GM21447 (cell line): ENCODE measurements around the gene MTM1.

Experiments
- ATAC-seq: cut with Tn5 transposase; IDR thresholded peaks from one replicate; pipeline ENCODE4 v1.9.1; 2021; ENCODE audit not compliant: unreplicated experiment

MTM1 gene

DNA sequence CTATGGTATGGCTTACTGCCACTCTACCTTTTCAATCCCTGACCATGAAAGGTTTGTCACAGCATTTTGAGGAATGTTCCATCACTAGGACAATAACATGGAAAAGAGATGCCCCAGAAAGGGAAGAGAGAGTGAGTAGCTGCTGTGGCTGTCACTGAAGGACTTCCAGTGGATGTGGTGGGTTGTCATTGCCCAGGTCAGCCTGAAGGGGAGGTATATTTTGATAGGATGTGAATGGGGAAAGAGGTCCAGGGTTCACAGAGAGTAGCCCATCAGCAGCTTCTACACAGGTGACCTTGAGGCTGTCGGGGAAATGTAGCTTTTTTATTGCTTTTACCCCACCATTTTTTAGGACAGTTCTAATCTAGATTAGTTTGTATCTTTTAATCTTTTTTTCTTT is 30.8 kb downstream of the MTM1 start:
- ATAC-seq, result no peak

DNA sequence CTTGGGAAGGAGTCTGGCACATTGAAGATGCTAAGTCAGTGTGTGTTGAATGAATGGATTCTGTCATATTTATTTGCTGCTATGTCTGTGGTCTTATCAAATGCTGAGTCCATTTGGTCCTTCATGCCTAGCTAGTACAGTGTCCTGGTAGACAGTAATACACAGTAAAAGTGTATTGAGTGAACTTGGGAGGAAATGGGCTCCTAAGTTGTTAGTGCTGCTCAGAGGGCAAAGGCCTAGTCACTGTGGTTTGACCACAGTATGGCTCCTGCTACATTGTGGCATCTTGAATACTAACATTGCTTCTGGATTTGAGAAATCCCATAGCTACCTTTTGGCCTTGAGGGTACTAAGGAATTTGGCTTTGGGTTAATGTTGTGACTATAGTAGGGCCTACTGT is 33.9 kb downstream of the MTM1 start:
- ATAC-seq, result no peak

DNA sequence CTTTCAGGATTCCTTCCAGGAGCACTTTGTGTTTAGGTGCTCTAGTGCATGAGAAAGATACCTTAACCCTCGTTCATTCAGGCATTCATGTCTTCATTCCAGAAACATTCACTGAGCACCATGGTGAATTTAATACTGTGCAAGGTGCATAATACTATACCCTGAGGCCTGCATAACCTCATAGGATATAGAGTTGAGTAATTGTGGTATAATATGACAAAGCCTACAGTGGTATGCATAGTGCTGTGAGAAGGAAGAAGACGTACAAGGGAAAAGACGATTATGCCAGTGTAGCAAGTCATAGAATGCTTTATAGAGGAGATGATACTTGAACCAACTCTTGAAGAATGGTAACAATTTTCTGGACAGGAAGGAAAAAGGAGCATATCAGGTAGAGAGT is 34.3 kb downstream of the MTM1 start:
- no peak for ATAC-seq

DNA sequence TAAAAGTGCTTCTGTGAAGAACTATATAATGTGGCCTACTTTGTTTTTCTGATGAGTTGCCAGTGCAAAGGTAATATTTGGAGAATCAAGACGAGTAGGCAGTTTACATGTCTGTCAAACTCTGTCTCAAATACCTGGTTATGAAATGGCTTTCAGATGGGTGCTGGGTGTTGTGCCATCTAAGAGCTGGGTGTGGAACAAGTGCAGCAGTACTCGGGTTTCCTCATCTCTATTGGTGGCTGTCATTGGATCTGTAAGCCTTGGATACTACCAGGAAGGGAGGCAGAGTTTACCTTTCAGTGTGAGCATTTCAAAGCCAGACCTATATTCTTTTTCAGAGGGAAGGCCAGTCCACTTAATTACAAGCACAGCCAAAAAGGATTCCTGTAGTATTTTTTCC is 37.2 kb downstream of the MTM1 start:
- no peak for ATAC-seq

DNA sequence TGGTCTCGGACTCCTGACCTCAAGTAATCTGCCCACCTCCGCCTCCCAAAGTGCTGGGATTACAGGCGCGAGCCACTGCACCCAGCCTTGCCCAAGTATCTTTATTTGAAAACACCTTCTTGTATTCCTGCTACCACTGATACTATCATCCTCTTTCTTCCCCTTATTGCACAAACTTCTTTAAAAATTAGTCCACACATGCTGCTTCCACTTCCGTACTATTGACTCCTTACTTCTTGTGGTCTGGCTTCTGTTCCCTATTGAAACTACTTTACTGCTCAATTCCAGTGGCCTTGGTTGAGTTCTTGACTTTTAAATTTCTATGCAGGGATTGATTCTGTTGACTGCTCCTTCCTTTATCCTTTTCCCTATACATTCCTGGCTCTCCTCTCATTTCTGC is 38.8 kb downstream of the MTM1 start:
- ATAC-seq, result no peak

DNA sequence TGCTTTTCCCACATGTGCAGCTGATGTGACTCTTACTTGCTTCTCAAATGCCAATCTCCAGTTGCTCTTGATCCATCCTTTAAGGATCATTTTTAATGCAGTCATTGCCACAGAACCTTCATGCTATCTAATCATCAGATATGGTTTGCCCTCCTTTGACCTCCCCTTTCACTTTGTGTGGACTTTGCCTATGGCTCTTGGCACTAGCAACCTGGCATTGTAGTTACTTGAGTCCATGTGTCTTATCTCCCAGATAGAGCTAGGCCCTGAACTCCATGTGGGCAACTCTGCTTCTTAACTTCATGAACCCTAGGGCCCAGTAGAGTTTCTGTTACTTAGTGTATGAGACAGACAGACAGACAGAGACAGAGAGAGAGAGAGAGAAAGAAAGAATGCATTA is 41.6 kb downstream of the MTM1 start:
- no peak for ATAC-seq

DNA sequence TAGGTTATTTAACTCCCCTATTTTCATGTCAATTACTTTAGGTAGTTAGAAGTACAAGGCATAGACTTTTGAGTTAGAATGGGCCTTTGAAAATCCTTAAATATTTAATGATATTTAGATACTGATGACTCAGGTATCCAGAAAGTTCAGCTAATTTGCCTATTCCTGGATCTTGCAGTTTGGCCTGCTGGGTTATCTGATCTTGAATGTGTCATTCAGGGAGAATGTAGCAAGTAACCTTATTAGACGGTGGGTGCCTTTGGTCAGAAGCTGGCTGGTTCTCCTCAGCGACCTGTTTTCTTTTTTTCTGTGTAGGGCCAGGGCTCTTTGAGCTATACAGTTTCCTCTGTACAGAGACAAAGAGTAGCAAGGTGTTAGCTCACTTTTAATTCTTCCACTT is 42.0 kb downstream of the MTM1 start:
- no peak for ATAC-seq

DNA sequence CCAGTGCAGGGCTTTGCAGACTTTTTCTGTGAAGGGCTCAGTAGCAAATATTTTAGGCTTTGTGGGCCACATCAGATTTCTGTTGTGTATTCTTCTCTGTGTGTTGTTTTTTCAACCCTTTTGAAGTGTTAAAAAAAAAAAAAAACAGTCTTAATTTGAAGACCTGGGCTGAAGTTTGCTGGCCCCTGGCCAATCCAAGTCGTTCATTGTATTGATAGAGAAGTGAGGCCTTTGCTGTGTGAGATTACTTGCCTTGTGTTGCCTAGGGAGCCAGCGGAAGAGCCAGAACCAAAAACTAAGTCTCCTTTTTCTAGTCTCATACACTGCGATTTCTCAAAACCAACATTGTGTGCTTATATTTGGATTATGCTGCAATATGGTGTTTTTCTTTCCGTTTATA is 46.9 kb downstream of the MTM1 start:
- ATAC-seq, result no peak

DNA sequence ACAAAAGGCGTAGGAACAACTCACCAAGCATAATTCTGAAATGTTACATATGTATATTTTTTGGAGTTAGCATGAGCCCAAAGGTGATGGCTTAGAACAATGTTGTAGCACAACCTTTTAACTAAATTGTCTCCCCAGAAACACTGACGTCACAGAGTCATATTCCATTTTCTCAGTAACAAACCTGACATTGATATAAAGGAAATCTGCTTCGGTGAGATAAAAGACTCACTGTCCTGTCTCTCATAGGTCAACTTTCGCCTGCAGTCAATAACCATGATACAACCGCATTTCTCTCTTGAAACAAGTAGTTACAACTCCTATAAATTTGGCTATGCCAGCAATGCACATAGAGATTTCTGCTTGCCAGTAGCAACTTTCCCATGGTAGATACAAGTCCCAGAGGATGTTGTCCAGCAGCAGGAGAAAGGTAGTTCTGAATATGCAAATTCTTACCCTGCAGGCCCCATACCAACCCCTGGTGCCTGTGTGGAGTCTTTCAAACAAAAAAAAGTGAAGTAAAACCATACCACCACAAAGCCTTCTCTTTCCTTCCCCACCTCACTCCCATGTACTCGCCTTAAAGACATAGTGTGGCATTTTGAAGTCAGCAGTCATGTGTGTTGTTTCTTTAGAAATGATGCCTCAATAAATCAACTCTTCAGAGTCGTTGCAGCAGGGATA is 47.9 kb downstream of the MTM1 start:
- no peak for ATAC-seq

DNA sequence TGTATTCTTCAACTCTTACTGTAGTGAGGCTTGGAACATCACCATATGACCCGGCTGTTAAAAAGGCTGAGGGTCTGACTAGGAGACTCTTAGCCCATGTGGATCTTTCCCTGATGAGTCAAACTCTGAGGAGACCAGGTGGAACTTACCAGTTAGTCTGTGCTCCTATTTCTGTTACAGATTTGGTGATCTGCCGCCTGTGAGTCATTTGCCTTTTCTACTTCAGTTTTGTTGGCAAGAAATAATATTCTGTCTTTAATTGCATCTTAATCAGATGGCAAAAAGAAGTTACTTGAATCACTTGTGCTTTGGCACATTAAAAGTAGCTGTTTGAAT is 48.4 kb downstream of the MTM1 start:
- ATAC-seq, result no peak

DNA sequence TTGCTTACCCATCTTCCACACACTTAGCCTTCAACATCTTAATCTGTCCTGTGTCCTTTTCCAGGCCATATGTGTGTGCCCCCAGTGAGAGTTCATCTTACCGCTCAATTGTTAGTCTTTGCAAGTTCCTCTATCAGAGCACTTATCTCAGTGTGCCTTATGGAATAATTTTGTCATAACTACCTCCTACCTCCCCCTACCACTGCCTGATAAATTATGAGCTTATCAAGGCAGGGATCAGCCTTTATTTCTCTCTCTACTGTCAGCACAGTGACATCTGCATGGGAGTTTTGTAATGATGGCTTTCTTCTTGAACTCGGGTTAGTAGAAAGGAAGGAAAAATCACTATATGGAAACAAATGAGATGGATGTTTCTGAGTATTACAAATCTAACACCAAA is 53.2 kb downstream of the MTM1 start:
- no peak for ATAC-seq

DNA sequence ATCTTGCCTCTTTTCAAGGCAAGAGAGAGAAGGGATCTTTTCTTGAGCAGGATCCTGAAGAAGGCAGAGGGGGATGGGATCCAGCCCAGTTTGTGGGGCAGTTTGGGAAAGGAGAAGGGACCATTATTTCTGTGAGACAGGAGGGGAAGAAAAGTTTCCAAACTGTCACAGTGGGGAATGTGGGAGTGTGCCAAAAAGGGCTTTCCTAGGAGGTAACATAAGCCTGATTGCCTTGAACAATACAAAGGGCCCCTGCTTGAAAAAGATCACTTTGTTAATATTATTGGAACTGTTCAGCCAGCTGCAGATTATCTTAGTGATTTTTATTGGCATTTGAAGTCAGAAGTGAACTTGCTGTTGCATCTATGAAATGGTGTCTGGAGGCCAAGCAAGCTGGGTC is 55.2 kb downstream of the MTM1 start:
- ATAC-seq, result no peak

DNA sequence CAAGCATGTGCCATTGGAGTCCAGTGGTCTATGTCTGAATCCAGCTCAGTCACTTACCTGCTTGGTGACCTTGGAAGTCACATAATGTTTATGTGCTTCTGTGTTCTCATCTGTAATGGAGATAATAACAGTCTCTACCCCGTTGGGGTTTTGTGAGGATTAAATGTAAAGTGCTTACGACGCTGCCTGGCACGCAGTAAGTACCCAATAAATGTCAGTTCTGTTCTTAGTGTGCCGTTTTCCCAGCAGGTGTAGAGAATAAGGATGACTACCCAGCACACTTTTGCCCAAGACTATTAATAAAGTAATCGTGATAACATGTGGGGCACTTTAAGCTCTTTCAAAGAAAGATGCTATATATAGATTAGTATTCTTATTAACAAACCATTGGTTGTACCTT is 56.7 kb downstream of the MTM1 start:
- ATAC-seq, result no peak

DNA sequence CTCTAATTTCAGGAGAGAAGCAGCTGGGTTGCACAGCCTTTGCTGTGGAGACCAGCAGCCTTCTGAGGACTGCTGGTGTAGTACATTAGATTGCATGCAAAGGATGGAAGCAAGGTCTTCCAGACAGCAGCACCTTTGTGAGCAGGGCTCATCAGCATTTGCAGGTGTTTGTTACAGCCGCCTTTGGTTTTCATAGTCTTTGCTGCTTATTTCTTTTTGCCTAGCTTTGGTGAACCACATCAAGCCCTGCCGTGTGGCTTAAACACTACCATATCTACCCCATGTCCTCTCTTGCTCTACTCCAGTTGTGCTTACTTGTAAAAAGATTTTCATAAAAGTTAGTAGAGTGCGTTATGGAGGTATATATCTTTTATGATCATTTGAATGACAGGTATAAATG is 57.5 kb downstream of the MTM1 start:
- no peak for ATAC-seq

DNA sequence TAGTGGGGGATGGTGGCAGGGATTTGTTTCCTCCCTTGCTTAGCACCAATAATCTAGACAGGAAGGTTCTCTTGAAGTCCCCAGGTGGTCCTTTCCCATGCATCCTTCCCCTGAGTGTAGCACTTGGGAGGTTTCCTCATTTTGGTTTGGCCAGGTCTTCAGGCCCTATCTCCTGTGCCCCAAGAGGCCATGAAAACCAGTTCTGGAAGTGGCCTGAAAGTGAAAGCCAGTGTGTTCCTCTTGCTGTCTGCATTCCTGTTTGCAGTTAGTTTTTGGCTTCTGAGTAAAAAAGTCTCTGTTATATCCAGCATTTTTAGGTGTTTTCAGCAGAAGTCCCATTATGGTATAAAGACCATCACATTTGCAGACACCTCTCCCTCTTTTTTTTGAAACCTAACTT is 59.5 kb downstream of the MTM1 start:
- no peak for ATAC-seq

DNA sequence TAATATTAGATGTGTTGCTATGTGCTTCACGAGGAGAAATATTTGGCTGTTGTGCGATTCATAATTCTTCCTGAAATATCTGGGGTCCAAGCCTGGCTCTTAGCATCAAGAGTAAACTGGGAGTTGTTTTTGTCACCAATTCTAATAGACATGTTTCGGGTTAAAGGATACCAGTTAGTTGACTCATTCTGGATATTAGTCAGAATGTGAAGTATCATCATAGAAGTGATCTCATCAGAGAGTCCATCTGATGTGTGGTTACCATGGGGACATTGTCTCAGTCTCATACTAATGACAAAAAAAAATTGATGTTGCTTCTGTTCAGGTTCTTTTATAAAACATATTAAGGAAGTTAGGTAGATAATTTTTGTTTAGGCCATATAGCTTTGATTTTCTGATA is 67.5 kb downstream of the MTM1 start:
- ATAC-seq, result no peak

DNA sequence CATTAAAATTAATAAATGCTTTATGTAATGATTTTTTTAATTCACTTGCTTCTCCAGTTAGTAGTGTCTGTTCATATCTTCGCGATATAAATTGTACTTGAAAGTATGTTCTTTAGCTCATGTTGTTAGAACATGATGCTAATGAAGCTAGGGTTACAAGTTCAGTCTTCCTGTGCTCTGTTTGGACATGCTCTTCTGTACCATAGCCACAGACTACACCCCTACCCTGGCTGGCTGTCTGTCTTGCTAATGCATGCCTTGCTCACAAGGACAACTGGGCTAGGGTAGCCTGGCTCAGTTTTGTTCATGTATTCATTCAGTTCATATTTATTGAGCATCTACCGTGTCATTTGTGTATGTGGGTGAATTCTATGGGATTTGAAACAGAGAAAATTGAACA is 74.0 kb downstream of the MTM1 start:
- no peak for ATAC-seq

DNA sequence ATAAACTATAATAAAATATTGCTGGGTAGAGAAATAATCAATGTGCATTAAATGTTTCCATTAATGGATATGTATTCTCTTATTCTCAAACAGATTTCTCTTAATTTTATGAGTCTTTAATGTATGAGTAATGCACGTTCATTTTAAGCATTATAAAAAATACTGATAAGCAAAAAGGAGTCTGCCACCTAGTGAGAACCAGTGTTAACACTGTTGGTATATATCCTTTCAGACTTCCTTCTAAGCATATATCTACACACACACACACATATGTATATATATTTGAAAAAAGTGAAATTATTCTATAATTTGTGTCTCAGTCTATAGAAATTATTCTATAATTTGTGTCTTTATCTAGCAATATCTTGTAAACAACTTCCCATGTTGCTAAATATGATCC is 74.8 kb downstream of the MTM1 start:
- ATAC-seq, result no peak

DNA sequence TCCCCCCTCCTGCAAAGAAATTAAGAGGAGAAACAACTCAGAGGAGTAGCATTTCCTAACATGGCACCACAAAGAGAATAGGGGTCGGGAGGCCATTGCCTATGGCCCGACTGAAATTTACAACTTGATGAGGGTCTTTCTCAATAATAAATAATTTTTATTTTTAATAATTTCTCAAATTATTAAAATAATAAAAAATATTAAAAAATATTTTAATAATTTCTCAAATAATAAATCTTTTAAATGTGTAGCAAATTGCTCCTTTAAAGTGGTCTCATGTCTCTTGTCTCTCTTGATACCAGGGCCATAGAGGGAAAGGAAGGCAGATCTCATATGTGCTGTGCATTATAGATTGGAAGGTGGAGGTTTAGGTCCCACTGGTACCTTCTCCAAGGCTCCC is 75.5 kb downstream of the MTM1 start:
- ATAC-seq, result no peak

DNA sequence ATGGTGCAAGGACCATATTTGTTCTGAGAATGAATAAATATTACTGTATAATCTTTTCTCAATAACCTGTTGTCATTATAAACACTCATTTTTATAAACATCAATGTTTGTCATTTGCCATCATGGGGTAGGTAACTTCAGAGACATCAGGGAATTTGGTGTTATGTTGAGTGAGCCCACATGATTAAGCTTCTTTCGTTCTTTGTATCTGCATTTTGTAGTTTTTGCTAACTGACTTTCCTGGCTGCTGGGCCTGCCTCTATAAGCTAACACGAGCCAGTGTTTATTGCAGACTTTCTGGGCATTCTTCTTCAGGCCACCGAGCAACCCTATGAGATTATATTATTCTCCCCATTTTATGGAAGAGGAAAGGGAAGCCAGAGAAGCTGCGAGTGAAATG is 76.0 kb downstream of the MTM1 start:
- ATAC-seq, result no peak

DNA sequence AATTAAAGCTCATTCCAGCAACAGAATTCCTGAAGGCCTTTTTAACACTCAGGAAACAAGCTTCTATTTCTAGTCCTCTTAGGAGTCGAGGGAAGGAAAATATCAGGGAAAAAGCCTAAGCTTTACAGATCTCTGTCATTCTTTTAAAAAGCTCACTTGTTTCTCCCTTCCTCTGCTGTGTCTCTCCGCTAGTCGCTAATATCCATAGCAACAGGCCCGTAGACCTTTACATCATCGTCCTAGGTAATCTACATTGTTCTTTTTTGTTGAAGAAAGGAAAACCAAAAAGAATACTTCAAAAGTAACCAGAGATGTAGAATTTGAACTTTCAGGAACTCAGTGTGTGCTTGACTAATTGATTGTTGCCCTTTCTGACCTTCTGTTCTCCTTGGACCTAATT is 78.9 kb downstream of the MTM1 start:
- no peak for ATAC-seq

DNA sequence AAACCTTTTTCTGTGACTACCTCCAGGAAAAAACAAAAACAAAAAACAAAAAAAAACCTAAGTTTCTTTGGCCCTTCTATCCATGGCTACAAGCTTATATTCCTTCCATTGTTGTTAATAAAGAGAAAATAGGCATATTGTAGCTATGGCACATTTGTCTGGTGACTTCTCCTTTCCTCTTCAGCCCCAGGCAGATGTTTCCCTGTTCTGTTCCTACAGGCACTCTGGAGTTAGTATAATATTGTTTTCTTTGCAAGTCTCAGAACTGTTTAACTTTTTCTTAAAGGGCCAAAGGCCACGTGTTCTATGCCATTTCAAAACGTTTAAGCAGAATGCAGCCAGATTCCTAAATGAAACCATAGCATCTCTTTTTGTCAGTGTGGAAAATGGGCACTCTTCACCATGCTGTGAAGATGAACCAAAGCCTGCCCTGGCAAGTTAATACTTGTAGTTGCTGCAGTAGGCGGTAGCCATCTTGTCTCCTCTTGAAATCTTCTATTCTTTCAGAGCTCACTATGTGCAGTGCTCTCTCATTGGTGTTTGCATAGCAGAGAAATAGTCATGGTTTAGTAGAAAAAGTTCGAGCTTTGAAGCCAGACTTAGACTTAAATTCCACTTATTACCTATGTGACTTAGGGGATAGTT is 80.0 kb downstream of the MTM1 start:
- no peak for ATAC-seq

DNA sequence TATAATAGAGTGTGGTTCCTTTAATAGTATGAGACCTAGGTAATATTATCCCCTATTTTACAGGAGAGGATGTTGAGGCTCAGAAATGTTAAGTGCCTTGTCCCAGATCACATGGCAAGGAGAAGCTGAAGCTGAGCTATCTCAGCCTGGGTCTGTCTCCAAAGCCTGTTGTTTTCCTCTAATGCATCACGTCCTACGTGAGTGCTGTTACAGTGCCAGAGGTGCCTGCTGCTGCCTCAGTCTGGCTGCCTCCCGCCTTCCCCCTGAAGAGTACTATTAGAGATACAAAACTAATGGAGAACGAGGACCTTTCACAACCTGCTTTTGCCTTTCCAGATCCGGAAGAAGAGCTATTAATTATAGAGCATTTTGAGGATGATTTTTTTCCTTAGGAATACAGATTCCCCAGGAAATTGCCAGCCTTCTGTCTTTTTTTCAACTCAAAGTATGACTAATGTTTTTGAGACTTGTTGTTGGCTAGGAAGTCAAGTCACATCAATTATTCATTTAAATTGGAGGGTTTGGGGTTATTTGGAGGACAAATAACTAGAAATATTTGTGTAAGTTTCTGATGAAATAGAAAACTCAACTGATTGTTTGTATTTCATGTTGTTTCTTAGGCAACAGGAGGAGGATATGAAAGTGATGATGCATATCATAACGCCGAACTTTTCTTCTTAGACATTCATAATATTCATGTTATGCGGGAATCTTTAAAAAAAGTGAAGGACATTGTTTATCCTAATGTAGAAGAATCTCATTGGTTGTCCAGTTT is 80.9 kb downstream of the MTM1 start:
- ATAC-seq, result no peak
